SK-N-MC (cell line): Measurements from ENCODE around the gene OGFR.

ENCODE experiments used
- EZH2 ChIP-seq: fragments of 200-600 bp; sonication (generic); IDR thresholded peaks from one replicate; pipeline ENCODE4 v1.6.1; 2017; ENCODE audit warnings: antibody characterized with exemption
- FOXP2 ChIP-seq: optimal IDR thresholded peaks from 2 replicates; pipeline ENCODE3; 2011; ENCODE audit warnings: mild to moderate bottlenecking, moderate library complexity; ENCODE audit not compliant: insufficient read depth; ENCODE audit errors: extremely low read length, control extremely low read depth
- POLR2AphosphoS5 ChIP-seq: IDR thresholded peaks from 2 replicates; pipeline ENCODE4 v1.6.1; 2012; ENCODE audit warnings: mild to moderate bottlenecking, low read depth, low read length, borderline replicate concordance

GRCh38 chr20:62762801-62763368, 41.8 kb upstream of the OGFR start:
- TF ChIP-seq POLR2AphosphoS5 (no peak), EZH2 (no peak), FOXP2 (no peak)
